ENCODE measurements around the gene RAB34.

Gene RAB34

DNA sequence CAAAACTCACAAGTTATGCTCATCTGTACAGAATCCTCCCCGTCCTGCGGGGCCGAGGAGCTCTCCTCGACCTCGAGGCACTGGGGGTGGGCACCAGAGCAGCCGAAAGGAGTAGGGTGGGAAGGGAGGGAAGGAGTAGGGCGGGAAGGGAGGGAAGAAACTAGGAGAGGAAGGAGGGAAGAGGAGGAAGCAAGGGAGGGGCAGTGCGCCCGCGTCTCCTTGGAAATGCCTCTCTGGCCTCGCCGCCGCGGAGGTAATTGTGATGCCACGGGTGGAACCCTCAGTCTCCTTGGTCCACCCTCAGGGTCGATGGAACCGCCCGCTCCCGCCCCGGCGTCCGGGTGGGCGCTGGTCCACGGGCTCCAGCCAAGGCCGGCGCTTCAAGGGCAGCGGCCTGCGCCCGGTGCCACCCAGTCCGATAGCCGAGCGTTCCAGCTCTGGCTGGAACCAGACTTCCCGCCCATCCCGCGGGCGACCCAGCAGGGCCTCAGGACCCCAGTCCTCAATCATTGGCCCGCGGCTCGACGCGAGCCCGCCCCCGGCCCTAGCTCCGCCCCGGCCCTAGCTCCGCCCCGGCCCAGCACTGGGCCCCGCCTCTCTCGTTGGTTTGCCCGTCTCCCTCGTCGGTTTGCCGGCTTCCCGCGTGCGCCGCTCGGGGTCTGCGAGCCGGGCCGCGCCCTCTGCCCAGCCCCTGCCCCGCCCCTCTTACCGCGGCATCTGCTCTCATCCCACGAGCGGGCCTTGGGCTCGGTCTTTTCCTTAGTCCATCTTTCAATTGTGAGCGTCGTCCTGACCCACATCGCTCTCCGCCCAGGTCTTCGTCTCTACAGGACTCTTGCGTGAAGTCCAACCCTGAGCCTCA, 6.6 kb downstream of the RAB34 start:
- peak; percentile 97 for DNase-seq

DNA sequence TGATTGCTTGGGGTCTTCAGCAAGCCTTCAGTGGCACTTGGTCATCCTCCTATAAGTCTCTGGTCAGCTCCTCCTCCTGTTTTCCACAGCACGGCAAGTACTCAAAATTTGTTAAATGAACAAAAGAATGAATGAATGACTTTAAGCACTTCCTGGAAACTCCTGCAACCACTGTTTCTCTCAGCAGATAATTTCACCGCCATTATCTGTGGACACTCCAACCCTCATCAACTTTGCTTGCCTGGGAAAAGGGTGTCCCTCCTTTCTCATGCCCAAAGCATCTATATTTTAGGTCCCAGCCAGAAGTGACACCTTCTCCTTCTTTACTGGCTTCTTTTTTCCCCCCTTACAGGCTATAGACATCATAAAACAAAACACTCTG, 10.3 kb downstream of the RAB34 start:
- DNase-seq, result no peak

DNA sequence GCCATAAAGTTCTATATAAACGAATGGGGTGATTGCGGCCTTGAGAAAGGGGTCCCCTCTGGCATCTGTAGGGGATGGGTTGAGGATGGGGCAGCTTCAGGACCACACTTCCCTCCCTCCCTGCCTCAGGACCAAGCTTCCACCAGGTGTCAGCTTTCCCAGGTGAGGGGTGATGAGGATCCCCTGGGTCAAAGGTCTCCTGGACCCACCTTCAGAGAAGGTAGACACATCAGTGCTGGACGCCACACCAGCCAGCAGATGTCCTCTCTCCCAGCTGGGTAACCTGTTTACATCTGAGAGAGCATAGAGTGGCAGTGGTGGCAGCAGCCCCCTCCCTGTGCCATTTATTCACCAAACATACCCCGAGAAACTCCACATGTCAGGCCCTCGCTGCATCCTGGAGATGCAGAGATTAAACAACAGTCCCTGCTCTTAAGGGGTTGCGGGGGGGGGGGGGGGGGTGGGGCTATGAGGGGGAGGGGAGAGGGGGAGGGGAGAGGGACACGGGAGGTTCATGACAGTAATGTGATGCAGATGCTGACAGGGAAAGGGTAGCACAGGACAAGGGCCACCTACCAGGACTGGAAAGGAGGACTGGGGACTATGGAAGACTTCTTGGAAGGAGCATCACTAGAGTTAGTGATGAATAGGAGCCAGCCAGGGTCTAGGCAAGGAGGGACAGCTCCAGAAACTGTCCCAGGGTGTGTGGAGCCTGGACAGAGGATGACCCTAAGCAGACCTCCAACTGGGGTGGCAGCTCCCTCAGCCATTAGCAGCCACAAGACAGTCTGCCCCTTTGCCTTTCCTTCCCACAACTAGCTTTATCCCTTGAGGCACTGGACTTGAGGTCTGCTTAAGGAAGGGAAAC, 11.0 kb downstream of the RAB34 start:
- DNase-seq, result no peak

DNA sequence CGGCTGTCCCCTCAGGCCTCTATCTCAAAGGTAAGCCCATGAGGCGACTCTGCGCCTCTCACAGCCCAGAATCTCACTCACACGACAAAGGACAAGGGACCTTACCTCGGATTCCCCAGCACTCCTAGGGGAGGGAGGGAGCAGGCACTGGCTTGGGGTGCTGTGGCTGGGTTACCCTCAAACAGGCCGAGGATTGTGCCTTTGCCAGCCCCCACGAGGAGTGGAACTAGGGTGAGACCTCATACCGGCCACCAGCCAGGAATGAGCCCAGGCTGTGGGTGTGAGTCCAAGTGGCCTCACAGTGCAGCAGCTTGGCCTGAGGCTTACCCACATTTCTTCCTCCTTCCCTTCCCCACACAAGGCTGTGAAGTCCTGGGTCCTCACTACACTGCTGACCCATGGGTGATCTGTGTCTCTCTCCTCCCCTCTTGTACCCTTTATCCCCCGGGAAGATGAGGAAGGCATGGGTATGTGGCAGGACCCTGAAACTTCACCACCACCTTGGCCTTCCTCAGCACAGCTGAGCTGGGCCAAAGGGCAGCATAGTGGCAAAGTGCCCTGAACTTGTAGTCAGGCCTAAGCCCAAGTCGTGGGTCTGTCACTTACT, 11.8 kb downstream of the RAB34 start:
- DNase-seq, result no peak

DNA sequence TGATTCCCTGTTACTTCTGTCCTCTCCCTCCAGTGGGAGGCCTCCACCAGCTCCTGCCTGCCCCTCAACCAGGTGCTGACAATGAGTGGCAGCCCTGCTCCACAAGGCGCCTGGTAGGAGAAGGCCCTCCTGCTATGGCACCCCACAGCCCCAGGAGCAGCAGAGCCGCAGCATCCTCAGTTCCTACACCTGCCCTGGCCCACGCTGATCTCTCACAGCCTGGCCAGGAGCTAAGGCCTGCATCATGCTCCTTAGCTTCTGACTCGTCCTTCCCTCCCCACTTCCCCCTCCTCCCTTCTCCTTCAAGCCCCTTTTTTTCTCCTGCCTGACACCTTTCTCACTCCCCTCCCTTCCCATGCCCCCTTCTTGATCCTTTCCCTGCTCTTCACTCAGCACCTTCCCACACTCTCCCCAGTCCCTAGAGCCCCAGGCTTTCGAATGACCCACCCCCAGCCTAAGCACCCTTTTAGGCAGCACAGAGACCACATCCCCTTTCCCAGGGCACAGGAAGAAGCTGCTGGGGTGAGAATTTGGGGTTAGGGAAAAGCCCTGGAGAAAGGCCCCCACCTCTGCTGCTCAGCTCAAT, 12.5 kb downstream of the RAB34 start:
- DNase-seq, result no peak

DNA sequence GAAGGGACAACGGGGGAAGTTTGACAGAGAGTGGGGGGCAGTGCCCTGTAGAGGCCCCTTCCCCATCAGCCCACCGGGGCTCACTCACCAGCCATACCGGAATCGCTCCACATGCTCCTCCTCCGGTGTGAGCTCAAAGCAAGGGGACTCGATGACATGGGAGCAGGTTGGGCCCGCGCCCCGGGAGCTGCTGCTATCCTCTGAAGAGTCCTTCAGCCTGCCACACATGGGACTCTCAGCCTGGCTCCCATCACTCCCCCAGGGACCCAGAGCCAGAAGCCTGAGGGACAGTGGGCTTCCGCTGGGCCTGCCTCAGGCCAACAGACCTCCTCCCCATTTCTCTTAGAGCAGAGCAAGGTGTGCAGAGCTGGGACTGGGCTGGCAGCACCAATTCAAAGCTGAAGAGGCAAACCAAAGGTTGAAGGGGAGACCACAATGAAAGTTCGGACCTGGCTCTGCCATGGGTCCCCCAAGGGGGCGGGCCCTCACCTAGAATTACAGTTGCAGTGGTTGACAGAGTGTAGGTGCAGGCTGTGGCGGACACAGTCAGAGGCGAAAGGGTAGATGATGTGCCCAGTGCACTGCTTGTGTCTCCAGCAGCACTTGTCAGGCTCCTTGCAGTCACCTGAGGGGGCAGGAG, 13.3 kb downstream of the RAB34 start:
- DNase-seq, result no peak

DNA sequence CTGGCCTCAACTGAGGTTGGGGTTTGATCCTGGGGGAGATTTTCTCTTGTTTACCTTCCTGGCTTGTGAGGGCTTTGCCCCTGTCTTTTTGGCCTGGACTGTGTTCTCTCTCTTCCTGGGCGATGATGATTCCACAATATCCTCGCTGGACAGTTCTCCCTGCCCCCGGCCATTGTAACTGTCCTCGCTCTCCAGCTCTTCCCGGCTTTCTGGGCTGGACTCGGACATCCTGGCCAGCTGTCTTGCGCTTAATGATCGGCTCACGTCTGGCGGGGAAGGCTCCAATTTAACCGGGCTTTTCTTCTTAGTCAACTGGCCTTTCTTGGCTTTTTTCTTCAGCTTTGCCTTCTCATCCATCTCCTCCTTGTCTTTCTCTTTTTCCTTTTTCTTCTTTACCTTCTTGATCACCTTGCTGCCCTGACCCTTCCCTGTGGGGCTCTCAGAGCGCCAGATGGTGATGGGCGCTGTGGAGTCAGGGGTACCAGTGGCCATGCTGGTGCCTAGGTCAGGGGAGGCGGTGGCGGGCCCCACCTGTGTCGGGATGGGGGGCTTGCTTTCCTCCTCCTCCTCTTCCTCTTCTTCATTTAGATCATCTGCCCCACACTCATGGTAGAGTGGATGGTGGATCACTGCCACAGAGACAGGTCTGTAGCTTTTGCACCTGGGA, 14.0 kb downstream of the RAB34 start:
- DNase-seq, result no peak

DNA sequence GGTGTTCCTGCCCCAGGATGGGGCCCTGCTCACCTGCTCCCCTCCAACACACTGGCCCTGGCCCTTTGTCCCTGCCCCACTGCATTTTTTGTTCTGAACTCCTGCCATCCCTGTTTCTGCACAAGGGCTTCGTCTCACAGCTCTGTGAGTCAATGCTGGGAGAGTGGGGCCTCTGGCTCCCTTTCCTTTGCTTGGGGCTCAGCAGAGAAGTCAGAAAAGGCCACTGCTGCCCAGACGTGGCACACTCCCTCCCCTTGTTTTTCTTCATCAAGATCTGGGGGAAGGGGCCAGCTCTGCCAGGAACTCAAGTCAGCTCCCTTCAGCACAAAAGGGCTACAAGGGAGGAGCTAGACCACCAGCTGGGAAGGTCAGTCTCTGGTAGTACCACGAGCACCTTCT, 14.9 kb downstream of the RAB34 start:
- DNase-seq, result no peak

DNA sequence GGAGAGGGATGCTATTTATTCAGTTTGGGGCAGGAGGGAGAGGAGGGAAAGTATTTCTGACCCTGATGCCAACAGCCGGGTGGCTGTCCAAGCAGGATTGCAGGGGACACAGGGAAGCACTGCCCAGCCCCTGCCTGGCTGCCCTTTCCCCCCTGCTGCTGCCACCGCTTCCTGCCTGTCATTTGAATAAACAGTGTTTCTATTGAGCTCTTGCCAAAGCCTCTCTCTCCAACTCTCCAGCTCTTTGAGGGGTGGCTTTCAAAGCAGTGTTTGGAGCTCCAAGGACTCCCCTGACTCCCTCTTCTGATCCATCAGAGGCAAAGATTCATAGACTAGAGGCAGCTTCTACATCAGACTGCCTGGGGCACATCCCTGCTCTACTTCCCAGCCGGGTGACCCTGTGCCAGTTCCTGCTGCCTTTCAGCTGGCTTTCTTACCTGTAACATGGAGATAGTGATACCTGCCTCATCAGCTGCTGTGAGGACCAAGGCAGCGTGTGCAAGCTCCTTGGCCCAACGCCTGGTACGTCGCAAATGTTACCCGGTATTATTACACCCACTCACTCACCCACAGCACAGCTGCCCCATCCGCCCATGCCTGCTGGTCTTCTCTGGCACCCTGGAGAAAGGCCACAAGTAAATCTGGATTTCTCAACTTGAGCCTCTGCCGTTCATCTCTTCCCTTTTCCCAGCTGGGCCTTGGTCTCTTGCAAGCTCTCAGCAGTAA, 15.5 kb downstream of the RAB34 start:
- no peak for DNase-seq

DNA sequence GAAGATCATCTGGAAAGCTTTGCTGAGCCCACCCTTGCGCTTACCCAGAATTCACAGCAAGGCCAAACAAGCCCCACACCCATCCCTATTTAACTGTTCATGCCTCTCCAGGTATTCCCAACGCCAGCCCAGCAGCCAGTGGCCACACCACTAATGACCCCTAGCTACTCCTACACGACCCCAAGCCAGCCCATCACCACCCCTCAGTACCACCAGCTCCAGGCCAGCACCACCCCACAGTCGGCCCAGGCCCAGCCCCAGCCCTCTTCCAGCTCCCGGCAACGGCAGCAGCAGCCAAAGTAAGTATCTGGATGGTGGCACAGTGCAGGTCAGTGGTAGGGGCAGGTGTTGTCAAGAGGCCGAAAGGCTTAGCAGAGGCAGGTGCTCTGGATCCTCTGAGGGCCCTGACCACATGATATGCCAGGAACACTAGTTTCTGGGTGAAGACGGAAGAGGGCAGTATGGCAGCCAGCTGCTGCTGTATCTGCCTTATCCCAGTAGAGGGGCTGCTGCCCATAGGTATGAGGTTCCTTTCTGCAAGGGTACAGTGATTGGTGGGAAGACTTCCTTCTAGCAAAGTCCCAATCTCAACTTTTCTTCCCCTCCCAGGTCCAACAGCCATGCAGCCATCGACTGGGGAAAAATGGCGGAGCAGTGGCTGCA, 16.7 kb downstream of the RAB34 start:
- no peak for DNase-seq

DNA sequence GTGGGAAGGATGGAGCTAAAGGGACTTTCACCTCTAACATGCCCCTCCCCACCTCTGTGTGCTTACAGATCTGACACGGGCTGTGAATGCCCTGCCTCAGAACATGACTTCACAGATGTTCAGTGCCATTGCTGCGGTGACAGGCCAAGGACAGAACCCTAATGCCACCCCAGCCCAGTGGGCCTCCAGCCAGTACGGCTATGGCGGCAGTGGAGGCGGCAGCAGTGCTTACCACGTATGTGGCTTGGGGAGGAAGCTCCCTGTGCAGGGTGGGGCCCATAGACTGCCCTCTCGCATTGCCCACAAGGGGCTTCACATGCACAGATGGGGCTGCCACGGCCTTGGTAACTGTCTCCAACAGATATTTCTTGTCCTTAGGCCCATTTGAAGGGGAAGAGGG, 17.4 kb downstream of the RAB34 start:
- no peak for DNase-seq

DNA sequence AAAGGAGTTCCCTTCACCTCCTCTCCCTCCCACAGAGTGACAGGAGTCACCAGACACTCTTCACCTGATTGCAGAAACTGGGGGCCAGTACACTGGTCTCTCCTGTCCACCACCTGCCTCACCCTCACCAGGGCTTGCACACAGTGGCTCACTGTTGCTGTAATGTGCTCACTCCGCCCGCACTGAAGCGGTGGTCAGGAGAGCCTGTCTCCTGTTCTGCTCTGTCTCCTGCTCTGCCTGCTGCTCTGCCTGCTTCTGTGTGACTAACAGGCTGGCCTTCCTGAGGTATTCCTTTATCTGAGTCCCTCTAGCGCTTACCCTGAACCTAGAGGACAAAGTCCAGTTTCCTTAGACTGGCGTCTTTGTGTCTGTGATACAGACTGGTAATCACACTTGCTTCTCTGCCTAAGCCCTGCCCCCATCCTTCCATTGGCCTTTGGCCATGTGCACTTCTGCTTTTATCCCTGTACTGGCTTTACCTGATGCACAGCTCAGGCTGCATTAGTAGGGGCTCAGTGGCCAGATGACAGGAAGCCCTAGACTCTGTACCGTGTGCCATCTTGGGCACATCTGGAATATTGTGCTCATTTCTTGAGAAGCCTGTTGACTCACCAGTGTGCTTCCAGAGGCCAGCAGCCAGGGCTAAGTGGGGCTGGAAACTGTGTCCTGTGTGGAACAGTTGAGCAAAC, 19.3 kb downstream of the RAB34 start:
- no peak for DNase-seq

DNA sequence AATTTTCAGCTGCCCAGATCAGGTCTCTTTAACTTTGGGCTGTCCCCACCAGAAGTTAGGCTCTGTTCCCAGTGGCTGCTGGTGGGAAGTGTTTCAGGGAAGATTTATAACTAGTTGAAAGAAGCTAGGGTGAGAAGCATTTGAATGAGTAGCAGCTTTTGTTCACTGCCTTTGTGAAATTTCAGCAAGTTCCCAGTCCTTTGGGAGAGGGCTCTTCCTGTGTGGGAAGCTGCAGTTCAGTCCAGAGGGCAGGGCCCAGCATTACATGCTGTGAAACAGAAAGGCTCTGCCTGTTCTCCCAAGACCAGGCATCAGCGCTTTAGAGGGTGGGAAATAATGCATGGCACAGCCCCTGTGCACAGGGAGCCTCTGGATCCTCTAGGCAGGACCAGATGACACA, 23.8 kb downstream of the RAB34 start:
- no peak for DNase-seq

DNA sequence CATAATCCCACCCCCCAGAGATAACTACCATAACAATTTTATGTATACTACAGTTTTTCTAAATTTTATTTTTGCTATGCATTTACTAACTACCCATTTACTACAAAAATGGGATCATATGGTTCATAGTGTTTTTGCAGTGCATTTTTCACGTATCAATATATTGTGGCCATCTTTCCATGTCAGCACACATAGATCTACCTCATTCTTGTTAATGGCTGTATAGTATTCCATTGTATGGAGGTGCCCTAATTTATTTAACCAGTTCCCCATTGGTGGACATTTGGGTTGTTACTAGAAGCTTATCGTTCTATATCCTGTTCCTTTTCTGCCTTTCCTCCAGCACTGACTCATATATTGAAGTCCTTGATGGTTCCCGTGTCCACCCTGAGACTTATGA, 28.7 kb downstream of the RAB34 start:
- no peak for DNase-seq

DNA sequence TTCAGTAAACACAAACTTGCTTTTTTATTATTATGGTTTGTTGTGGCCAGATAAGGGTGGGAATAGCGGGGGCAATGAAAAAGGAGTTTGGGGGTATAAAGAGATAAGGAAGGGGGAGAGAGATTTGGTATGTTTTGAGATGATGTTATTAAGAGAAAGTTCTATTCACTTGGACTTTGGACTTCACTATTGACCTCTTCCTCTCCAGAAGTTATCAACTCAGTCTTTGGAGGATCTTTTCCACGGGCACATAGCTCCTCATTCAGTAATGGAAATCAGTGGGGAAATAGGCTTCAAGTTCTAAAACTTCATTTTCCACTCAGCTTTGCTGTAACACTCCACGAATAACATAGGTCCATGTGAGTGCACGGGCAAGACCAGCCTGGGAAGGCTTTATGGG, 29.2 kb downstream of the RAB34 start:
- DNase-seq, result no peak

DNA sequence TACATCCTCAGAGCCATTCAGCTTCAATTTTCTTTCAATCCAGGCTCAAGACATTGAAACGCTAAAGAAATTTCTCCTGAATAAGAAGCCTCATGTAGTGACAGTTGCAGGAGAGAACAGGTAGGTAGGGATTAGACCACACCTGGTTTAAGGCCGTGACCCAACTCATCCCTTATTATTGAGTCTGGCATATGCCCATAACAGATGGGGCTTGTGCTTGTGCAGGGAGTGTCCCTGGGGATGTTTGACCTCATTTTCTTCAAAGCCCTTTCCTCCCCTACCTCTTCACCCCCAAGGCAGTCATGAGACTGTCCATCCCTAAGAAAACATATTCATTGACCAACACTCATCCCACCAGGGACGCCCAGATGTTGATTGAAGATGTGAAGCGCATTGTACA, 31.4 kb downstream of the RAB34 start:
- DNase-seq, result no peak

DNA sequence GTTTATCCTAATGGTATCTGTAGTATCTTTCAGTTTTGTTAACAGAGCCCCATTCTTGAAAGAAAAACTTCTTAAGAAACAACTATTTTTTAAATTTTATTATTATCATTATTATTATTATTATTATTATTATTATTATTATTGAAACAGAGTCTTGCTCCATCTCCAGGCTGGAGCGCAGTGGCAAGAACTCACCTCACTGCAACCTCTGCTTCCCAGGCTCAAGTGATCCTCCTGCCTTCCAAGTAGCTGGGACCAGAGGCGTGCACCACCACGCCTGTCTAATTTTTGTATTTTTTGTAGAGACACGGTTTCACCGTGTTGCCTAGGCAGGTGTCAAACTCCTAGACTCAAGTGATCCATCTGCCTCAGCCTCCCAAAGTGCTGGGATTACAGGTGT, 32.3 kb downstream of the RAB34 start:
- DNase-seq, result no peak

DNA sequence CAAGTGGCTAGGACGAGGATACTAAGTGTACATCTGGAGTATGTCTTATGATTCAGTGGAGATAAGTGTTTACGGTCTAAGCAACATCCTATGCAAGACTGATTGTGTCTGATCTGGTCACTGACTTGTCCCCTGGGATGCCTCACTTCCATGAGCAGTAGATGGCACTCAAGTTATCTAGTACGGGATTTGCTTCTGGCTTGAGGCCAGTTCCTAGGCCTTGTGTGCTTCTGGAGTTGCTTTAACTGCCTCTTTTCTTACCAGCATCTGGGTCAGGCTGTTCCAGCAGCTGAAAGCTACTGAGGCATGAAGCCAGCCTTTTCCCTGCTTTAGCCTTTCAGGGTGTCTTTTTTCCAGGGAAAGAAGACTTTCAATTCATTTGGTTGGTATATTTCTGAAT, 32.7 kb downstream of the RAB34 start:
- DNase-seq, result peak; percentile 35

DNA sequence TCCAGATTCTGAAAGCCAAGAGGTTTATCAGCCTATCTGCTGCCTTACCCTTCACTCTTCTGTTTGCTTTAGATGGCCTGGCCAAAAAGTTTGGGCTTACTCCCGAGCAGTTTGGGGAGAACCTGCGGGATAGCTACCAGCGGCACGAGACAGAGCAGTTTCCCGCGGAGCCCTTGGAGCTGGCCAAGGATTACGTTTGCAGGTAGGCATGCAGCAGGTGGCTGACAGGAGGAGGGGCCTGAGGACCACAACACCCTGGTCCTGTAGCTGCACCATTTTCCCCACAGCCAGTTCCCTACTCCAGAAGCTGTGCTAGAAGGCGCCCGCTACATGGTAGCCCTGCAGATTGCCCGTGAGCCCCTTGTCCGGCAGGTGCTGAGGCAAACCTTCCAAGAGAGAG, 35.0 kb downstream of the RAB34 start:
- DNase-seq, result no peak

DNA sequence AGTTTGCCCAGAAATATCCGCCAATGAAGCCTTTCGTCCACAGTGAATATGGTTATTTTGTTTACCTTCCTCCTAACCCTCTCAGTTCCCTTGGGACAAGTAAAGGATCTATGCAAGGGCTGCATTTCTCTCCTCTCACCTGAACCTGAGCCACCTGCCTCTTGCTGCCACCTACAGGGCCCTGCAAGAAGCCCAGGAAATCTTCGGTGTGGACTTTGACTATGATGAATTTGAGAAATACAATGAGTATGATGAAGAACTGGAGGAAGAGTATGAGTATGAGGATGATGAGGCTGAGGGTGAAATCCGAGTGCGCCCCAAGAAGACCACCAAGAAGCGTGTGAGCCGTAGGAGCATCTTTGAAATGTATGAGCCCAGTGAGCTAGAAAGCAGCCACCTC, 41.7 kb downstream of the RAB34 start:
- DNase-seq, result no peak

Data from femur (tissue), 1 donor.